ENCODE results near the gene MYO1D.
"Not testable (repeated sequence)": the region's sequence is repeated elsewhere in the genome, so short reads cannot be mapped to it uniquely, and the experiment has no call there.

The MYO1D gene

GRCh38 chr17:32771396-32771795 lies 105.5 kb downstream of the MYO1D start:
- no peak for DNase-seq

- DNase-seq: no peak
Measured at GRCh38 chr17:32769846-32770245, 107.1 kb downstream of the MYO1D start.

- DNase-seq: no peak
Measured at GRCh38 chr17:32763855-32764439, 113.0 kb downstream of the MYO1D start.

GRCh38 chr17:32759476-32759875 lies 117.4 kb downstream of the MYO1D start:
- no peak for DNase-seq

- no peak for DNase-seq
Measured at GRCh38 chr17:32757963-32758362, 119.0 kb downstream of the MYO1D start.

GRCh38 chr17:32756696-32757095 lies 120.2 kb downstream of the MYO1D start:
- DNase-seq: no peak

GRCh38 chr17:32755045-32755805 lies 121.7 kb downstream of the MYO1D start:
- no peak for DNase-seq

GRCh38 chr17:32752934-32753333 lies 124.0 kb downstream of the MYO1D start:
- DNase-seq: no peak

GRCh38 chr17:32747856-32748255 lies 129.1 kb downstream of the MYO1D start:
- no peak for DNase-seq

GRCh38 chr17:32746698-32747097 lies 130.2 kb downstream of the MYO1D start:
- no peak for DNase-seq

- no peak for DNase-seq
Measured at GRCh38 chr17:32746280-32746679, 130.6 kb downstream of the MYO1D start.

- DNase-seq: no peak
Measured at GRCh38 chr17:32742681-32743538, 134.0 kb downstream of the MYO1D start.

GRCh38 chr17:32741381-32741780 lies 135.5 kb downstream of the MYO1D start:
- no peak for DNase-seq

GRCh38 chr17:32739722-32740121 lies 137.2 kb downstream of the MYO1D start:
- no peak for DNase-seq

GRCh38 chr17:32739151-32739550 lies 137.8 kb downstream of the MYO1D start:
- not testable (repeated sequence) for DNase-seq

GRCh38 chr17:32733401-32733800 lies 143.5 kb downstream of the MYO1D start:
- no peak for DNase-seq

GRCh38 chr17:32732900-32733299 lies 144.0 kb downstream of the MYO1D start:
- no peak for DNase-seq

- no peak for DNase-seq
Measured at GRCh38 chr17:32732296-32732642, 144.7 kb downstream of the MYO1D start.

GRCh38 chr17:32731556-32732295 lies 145.2 kb downstream of the MYO1D start:
- no peak for DNase-seq

GRCh38 chr17:32727681-32728080 lies 149.2 kb downstream of the MYO1D start:
- no peak for DNase-seq

- DNase-seq: no peak
Measured at GRCh38 chr17:32725697-32726096, 151.2 kb downstream of the MYO1D start.

GRCh38 chr17:32723310-32723955 lies 153.5 kb downstream of the MYO1D start:
- DNase-seq: no peak

- no peak for DNase-seq
Measured at GRCh38 chr17:32722733-32723132, 154.2 kb downstream of the MYO1D start.
